ENCODE measurements around the gene SGSM2. TPM values are rescaled to one million over a fixed set of nuclear protein-coding genes. Genes with fewer than 3 reads are reported as not detected.

Gene SGSM2
- polyA plus RNA-seq, 1 donor (not counting 4 experiments of a cell fraction or from before 2014, with no cell fraction given): 16.4 TPM

- H3K4me2 ChIP-seq (ENCODE audit: control insufficient read depth, extremely low read depth, insufficient read depth, low read depth, low read length): peak within 1 kb of the TSS; percentile 94
Measured at GRCh38 chr17:2336215-2336851, 968 bp upstream of the SGSM2 start, which contains the start of gene TSR1. Gene TSR1, minus strand, starts transcription at chr17:2336457. Its CDS starts 30 bp downstream, at chr17:2336427.

GRCh38 chr17:2337544-2338314 lies 428 bp downstream of the SGSM2 start:
- Histone ChIP-seq H3K79me2 (ENCODE audit: control insufficient read depth, insufficient read depth, low read length) (peaks cover 38% of the 10 kb centered on the region), H3K27ac (ENCODE audit: control insufficient read depth, insufficient read depth, low read length) (peak overlapping the region; percentile 42), H3K4me1 (ENCODE audit: control insufficient read depth, extremely low read depth, insufficient read depth, low read length) (peaks cover 20% of the 10 kb centered on the region), H2AFZ (ENCODE audit: control insufficient read depth, low read length) (peak overlapping the region; percentile 72), H3K27me3 (ENCODE audit: control insufficient read depth, extremely low read depth, insufficient read depth, low read length) (no peaks in the 10 kb centered on the region), H3K9me1 (ENCODE audit: control insufficient read depth, extremely low read depth, insufficient read depth, low read length) (no peaks in the 10 kb centered on the region), H4K20me1 (ENCODE audit: control insufficient read depth, extremely low read depth, insufficient read depth, low read length) (no peaks in the 10 kb centered on the region), H3K9ac (ENCODE audit: control insufficient read depth, extremely low read depth, insufficient read depth, low read length) (peak overlapping the region; percentile 96), H3K4me3 (ENCODE audit: control insufficient read depth in 2 of 3, extremely low read depth in 1 of 3, insufficient read depth in 2 of 3, low read depth in 1 of 3, low read length in 3 of 3) (peak overlapping the region; percentile 61 to 87 (median 66)), H3K36me3 (ENCODE audit: control insufficient read depth in 2 of 2, extremely low read depth in 1 of 2, insufficient read depth in 2 of 2, low read length in 2 of 2) (peaks cover 11 to 27% of the 10 kb centered on the region in 2 experiments), H3K4me2 (ENCODE audit: control insufficient read depth, extremely low read depth, insufficient read depth, low read depth, low read length) (peak overlapping the region; percentile 94), H3K9me3 (ENCODE audit: control insufficient read depth, low read depth, low read length) (no peaks in the 10 kb centered on the region)
- no peak for DNase-seq (ENCODE audit: low read depth, low spot score)
- TF ChIP-seq EZH2 (IDR thresholded peaks at IDR 0.05; ENCODE audit: low read length) (no peak), CTCF (optimal IDR thresholded peaks at IDR 0.05 in 1 of 3, IDR thresholded peaks at IDR 0.05 in 1 of 3, conservative IDR thresholded peaks at IDR 0.05 in 1 of 3; ENCODE audit: extremely low read depth in 1 of 3, insufficient read depth in 2 of 3, low read length in 3 of 3) (peak in 1 of 3 experiments; percentile 4)
- FAIRE-seq: no peak
- dilution Hi-C loops (cut with MboI; ENCODE audit: extremely low pct_ligation_motif_present, low sequenced_read_pairs): no loop called here

More at GRCh38 chr17:2336215-2336851, 968 bp upstream of the SGSM2 start, which contains the start of gene TSR1:
- FAIRE-seq: peak; percentile 46
- Histone ChIP-seq H3K79me2 (ENCODE audit: control insufficient read depth, insufficient read depth, low read length) (peaks cover 44% of the 10 kb centered on the region), H3K27ac (ENCODE audit: control insufficient read depth, insufficient read depth, low read length) (peak within 1 kb of the TSS; percentile 86), H2AFZ (ENCODE audit: control insufficient read depth, low read length) (peak within 1 kb of the TSS; percentile 92), H3K27me3 (ENCODE audit: control insufficient read depth, extremely low read depth, insufficient read depth, low read length) (no peaks in the 10 kb centered on the region), H3K4me1 (ENCODE audit: control insufficient read depth, extremely low read depth, insufficient read depth, low read length) (peaks cover 20% of the 10 kb centered on the region), H3K4me3 (ENCODE audit: control insufficient read depth in 2 of 3, extremely low read depth in 1 of 3, insufficient read depth in 2 of 3, low read depth in 1 of 3, low read length in 3 of 3) (peak within 1 kb of the TSS; percentile 61 to 90 (median 87)), H3K36me3 (ENCODE audit: control insufficient read depth in 2 of 2, extremely low read depth in 1 of 2, insufficient read depth in 2 of 2, low read length in 2 of 2) (peaks cover 14 to 37% of the 10 kb centered on the region in 2 experiments), H3K9me3 (ENCODE audit: control insufficient read depth, low read depth, low read length) (no peaks in the 10 kb centered on the region), H3K9ac (ENCODE audit: control insufficient read depth, extremely low read depth, insufficient read depth, low read length) (peak within 1 kb of the TSS; percentile 96), H3K9me1 (ENCODE audit: control insufficient read depth, extremely low read depth, insufficient read depth, low read length) (no peaks in the 10 kb centered on the region), H4K20me1 (ENCODE audit: control insufficient read depth, extremely low read depth, insufficient read depth, low read length) (no peaks in the 10 kb centered on the region)
- dilution Hi-C loops (cut with MboI; ENCODE audit: extremely low pct_ligation_motif_present, low sequenced_read_pairs): no loop called here
- TF ChIP-seq CTCF (optimal IDR thresholded peaks at IDR 0.05 in 1 of 3, IDR thresholded peaks at IDR 0.05 in 1 of 3, conservative IDR thresholded peaks at IDR 0.05 in 1 of 3; ENCODE audit: extremely low read depth in 1 of 3, insufficient read depth in 2 of 3, low read length in 3 of 3): peak; percentile 9 to 58 (median 24)
- no peak for TF ChIP-seq EZH2 (IDR thresholded peaks at IDR 0.05; ENCODE audit: low read length)
- DNase-seq (ENCODE audit: low read depth, low spot score): peak; percentile 40

Data from keratinocyte (primary cell).